HG02588 (cell line): Measurements from ENCODE around the gene TAS2R43.
"Not testable (repeated sequence)": the region's sequence is repeated elsewhere in the genome, so short reads cannot be mapped to it uniquely, and the experiment has no call there.

Experiments
- ATAC-seq: cut with Tn5 transposase; IDR thresholded peaks from one replicate; pipeline ENCODE4 v1.9.1; 2021; ENCODE audit warnings: mild to moderate bottlenecking, moderate library complexity; ENCODE audit not compliant: unreplicated experiment

Gene TAS2R43

DNA sequence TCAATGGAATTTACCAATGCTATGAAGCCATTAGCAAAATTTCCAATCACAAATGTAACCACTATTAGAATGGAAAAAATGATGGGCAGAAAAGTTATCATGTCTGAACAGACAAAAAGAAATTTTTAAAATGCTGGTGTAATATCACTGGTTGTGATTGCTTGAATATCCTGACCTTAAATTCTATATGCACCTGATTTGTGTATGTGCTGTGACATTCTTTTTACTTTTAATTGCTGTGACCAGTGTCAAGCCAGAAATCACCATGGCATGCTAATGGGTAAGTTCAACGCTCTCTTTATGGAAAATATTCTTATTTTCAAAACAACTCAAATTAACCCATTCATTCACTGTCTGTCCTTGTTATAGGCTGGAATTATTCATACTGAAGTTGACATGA is 29.9 kb downstream of the TAS2R43 start, which contains the start of gene TAS2R46:
TAS2R46 (minus strand) TSS at position 101 of the 400 bp plus-strand sequence; CDS start at position 101, 0 bp downstream.
- not testable (repeated sequence) for ATAC-seq

GRCh38 chr12:11059784-11060183 is 32.3 kb downstream of the TAS2R43 start:
- ATAC-seq = no peak

DNA sequence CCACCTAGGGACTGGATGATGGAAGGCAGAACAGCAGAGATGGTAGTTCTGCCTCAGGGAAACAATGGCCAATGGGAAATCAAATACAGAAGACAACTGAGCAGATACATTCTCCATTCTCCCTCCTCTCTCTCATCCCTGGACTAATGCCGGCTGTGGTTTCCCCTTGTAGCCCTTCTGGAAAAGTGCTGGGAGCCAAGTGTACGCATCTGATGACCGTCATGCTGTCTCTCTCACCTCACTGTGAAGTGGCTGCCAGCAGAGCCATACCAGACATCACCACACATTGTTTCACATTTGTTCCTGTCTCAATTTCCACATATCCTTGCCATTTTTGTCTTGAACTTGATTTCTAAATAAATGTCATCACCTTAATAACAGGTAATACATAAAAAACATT is 33.1 kb downstream of the TAS2R43 start:
- ATAC-seq = no peak

GRCh38 chr12:11055306-11055705 is 36.8 kb downstream of the TAS2R43 start:
- ATAC-seq = no peak

DNA sequence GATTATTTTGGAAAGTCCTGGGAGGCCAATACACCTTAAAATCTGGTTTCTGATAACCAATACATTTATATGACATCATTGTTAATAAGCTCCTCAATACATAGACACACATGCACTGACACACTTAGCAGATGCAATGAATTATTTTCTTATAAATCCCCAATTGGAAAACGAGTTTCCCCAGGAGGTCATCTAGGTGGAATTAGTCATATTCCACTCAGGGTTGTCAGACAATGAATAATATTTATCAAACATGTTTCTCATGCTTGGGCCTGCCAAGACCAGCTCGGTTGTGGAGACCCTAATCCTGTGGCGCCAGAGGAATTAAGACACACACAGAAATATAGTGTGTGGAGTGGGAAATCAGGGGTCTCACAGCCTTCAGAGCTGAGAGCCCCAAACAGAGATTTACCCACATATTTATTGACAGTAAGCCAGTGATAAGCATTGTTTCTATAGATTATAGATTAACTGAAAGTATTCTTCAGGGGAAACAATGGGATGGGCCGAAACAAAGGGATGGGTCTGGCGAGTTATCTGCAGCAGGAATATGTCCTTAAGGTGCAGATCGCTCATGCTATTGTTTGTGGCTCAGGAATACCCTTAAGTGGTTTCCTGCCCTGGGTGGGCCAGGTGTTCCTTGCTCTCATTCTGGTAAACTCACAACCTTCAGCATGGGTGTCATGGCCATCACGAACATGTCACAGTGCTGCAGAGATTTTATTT is 42.1 kb downstream of the TAS2R43 start:
- not testable (repeated sequence) for ATAC-seq

GRCh38 chr12:11041366-11041765 is 50.7 kb downstream of the TAS2R43 start:
- not testable (repeated sequence) for ATAC-seq
